SH-SY5Y (cell line): ENCODE data around the gene PCSK5.

Experiments
- GATA2 ChIP-seq: IDR thresholded peaks from 2 replicates; pipeline ENCODE4 v1.6.1; 2011; ENCODE audit warnings: mild to moderate bottlenecking, low read depth, low read length
- GATA3 ChIP-seq: IDR thresholded peaks from 2 replicates; pipeline ENCODE4 v1.6.1; 2011; ENCODE audit warnings: low read depth, mild to moderate bottlenecking, low read length, moderate library complexity

DNA sequence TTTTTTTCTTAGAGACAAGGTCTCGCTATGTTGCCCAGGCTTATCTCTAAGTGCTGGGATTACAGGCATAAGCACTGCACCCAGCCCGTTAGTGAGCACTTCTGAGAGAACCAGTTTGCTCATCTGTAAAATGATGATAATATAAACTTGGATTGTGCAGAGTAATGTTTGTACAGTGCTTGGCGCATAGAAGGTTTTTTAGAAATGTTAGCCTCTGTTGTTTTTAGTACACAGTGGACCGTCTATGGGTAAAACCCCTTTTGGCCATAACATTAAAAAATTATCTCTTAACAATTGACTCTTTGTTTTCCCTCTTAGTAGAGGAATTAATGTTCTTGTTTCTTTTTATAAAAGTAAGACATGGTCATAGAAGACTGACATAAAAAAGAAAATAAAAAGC, 202.1 kb downstream of the PCSK5 start:
- no peak for TF ChIP-seq GATA3
- TF ChIP-seq GATA2: no peak
